HPDE6-E6E7 (cell line): ENCODE measurements around the gene PLK5.
A peak's percentile ranks its signal among the peaks of the same experiment; 100 is the strongest.
"Not testable (repeated sequence)": the region's sequence is repeated elsewhere in the genome, so short reads cannot be mapped to it uniquely, and the experiment has no call there.

Experiments used
- DNase-seq: peaks from one replicate; pipeline ENCODE4 v3.0.0; 2011; ENCODE audit warnings: missing footprints; ENCODE audit errors: extremely low spot score

Gene PLK5

GRCh38 chr19:1523412-1524286, at the start of gene PLK5:
Gene PLK5, plus strand, starts transcription at chr19:1524077. Its CDS starts 2,920 bp downstream, at chr19:1526997.
- no peak for DNase-seq

GRCh38 chr19:1474765-1475351, 49.0 kb upstream of the PLK5 start:
- DNase-seq = no peak

- DNase-seq = no peak
Measured at GRCh38 chr19:1475751-1476437, 48.0 kb upstream of the PLK5 start.

GRCh38 chr19:1477056-1477455, 46.8 kb upstream of the PLK5 start:
- not testable (repeated sequence) for DNase-seq

- peak; percentile 88 for DNase-seq
Measured at GRCh38 chr19:1478934-1479707, 44.8 kb upstream of the PLK5 start, which contains the start of gene C19orf25. Gene C19orf25, minus strand, starts transcription at chr19:1479215. Its CDS starts 312 bp downstream, at chr19:1478903.

GRCh38 chr19:1481224-1481892, 42.5 kb upstream of the PLK5 start:
- DNase-seq = no peak

- no peak for DNase-seq
Measured at GRCh38 chr19:1481893-1482360, 42.0 kb upstream of the PLK5 start.

GRCh38 chr19:1482361-1483130, 41.3 kb upstream of the PLK5 start:
- no peak for DNase-seq

- DNase-seq = no peak
Measured at GRCh38 chr19:1483131-1483978, 40.5 kb upstream of the PLK5 start.

GRCh38 chr19:1483979-1484428, 39.9 kb upstream of the PLK5 start:
- no peak for DNase-seq

GRCh38 chr19:1486720-1487575, 36.9 kb upstream of the PLK5 start:
- no peak for DNase-seq

- no peak for DNase-seq
Measured at GRCh38 chr19:1487576-1488281, 36.1 kb upstream of the PLK5 start.

- DNase-seq = no peak
Measured at GRCh38 chr19:1488282-1488601, 35.6 kb upstream of the PLK5 start.

GRCh38 chr19:1489463-1490310, 34.2 kb upstream of the PLK5 start:
- DNase-seq = no peak

- peak; percentile 92 for DNase-seq
Measured at GRCh38 chr19:1490311-1491113, 33.4 kb upstream of the PLK5 start, which contains the start of gene PCSK4. Gene PCSK4, minus strand, starts transcription at chr19:1490350. Its CDS starts 4 bp downstream, at chr19:1490346.
